HL-60 (cell line): ENCODE data around the gene HMG20A.
"Not testable (repeated sequence)": the region's sequence is repeated elsewhere in the genome, so short reads cannot be mapped to it uniquely, and the experiment has no call there.

Experiments used
- DNase-seq, 2 experiments: peaks; one replicate each; pipeline ENCODE4 v3.0.0-alpha.2; 2010 to 2020; ENCODE audit warnings: low read depth in 1 of 2, low spot score in 1 of 2
- H3K27ac ChIP-seq: fragments of 250-450 bp; sonication (Bioruptor Pico); replicated peaks from 2 replicates; pipeline ENCODE4 v1.5.1; 2020; ENCODE audit warnings: mild to moderate bottlenecking, moderate library complexity
- H3K27me3 ChIP-seq: fragments of 250-450 bp; sonication (Bioruptor Pico); 2 replicates; pipeline ENCODE4 v1.5.1; 2021; ENCODE audit warnings: mild to moderate bottlenecking, moderate library complexity; ENCODE audit not compliant: insufficient read depth, poor library complexity, severe bottlenecking
- H3K4me3 ChIP-seq: replicated peaks from 2 replicates; pipeline ENCODE4 v1.5.1; 2011; ENCODE audit warnings: mild to moderate bottlenecking, control low read depth, low read length; ENCODE audit not compliant: insufficient read depth
- CTCF ChIP-seq: IDR thresholded peaks from one replicate; pipeline ENCODE4 v1.5.1; 2011; ENCODE audit warnings: low read length, control low read depth, inconsistent platforms; ENCODE audit not compliant: insufficient read depth
- GABPA ChIP-seq: IDR thresholded peaks from 2 replicates; pipeline ENCODE4 v1.6.1; 2012; ENCODE audit warnings: low read depth
- POLR2AphosphoS5 ChIP-seq: IDR thresholded peaks from 2 replicates; pipeline ENCODE4 v1.6.1; 2012; ENCODE audit warnings: low read depth
- SPI1 ChIP-seq: IDR thresholded peaks from 2 replicates; pipeline ENCODE4 v1.6.1; 2012; ENCODE audit warnings: low read depth, mild to moderate bottlenecking, borderline replicate concordance
- TF ChIP-seq, protein P1 (sequence below): IDR thresholded peaks from 2 replicates; pipeline ENCODE4 v1.6.1; 2012; ENCODE audit warnings: low read depth; ENCODE audit not compliant: insufficient replicate concordance

The HMG20A gene

GRCh38 chr15:77406173-77406759, 14.4 kb upstream of the HMG20A start:
- peak; percentile 81 for TF ChIP-seq SPI1
- not testable (repeated sequence) for DNase-seq, H3K4me3 ChIP-seq, H3K27ac ChIP-seq, H3K27me3 ChIP-seq

DNA sequence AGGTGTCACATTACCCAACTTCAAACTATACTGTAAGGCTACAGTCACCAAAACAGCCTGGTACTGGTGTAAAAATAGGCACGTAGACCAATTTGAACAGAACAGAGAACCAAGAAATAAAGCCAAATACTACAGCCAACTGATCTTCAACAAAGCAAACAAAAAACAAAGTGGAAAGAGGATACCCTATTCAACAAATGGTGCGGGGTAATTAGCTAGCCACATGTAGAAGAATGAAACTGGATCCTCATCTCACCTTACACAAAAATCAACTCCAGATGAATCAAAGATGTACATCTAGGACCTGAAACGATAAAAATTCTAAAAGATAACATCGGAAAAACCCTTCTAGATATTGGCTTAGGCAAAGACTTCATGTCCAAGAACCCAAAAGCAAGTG, 13.8 kb upstream of the HMG20A start:
- H3K27ac ChIP-seq: no peak overlapping the region
- H3K4me3 ChIP-seq: no peak overlapping the region
- no peak for DNase-seq
- no peak for TF ChIP-seq GABPA
- no peak for TF ChIP-seq SPI1
- no peak for TF ChIP-seq POLR2AphosphoS5
- no peak for TF ChIP-seq CTCF
- TF ChIP-seq, protein P1, sequence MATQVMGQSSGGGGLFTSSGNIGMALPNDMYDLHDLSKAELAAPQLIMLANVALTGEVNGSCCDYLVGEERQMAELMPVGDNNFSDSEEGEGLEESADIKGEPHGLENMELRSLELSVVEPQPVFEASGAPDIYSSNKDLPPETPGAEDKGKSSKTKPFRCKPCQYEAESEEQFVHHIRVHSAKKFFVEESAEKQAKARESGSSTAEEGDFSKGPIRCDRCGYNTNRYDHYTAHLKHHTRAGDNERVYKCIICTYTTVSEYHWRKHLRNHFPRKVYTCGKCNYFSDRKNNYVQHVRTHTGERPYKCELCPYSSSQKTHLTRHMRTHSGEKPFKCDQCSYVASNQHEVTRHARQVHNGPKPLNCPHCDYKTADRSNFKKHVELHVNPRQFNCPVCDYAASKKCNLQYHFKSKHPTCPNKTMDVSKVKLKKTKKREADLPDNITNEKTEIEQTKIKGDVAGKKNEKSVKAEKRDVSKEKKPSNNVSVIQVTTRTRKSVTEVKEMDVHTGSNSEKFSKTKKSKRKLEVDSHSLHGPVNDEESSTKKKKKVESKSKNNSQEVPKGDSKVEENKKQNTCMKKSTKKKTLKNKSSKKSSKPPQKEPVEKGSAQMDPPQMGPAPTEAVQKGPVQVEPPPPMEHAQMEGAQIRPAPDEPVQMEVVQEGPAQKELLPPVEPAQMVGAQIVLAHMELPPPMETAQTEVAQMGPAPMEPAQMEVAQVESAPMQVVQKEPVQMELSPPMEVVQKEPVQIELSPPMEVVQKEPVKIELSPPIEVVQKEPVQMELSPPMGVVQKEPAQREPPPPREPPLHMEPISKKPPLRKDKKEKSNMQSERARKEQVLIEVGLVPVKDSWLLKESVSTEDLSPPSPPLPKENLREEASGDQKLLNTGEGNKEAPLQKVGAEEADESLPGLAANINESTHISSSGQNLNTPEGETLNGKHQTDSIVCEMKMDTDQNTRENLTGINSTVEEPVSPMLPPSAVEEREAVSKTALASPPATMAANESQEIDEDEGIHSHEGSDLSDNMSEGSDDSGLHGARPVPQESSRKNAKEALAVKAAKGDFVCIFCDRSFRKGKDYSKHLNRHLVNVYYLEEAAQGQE: no peak
- no peaks in the 10 kb centered on the region for H3K27me3 ChIP-seq

GRCh38 chr15:77409259-77410156, 11.2 kb upstream of the HMG20A start:
- Histone ChIP-seq H3K27me3 (no peaks in the 10 kb centered on the region), H3K4me3 (no peak overlapping the region), H3K27ac (peak overlapping the region; percentile 15; the same call in 1 of the 2 replicates)
- TF ChIP-seq SPI1: peak; percentile 26; the same call in 1 of the 2 replicates
- TF ChIP-seq, protein P1: no peak
- DNase-seq: peak in 1 of 2 experiments; percentile 43

DNA sequence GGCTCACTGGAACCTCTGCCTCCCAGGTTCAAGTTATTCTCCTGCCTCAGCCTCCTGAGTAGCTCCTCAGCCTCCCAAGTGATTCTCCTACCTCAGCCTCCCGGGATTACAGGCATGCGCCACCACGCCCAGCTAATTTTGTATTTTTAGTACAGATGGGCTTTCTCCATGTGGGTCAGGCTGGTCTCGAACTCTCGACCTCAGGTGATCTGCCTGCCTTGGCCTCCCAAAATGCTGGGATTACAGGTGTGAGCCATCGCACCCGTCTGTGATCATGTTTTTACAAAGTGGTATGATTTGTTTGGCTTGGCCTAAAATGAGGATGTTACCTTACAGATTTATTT, 10.6 kb upstream of the HMG20A start:
- not testable (repeated sequence) for H3K27me3 ChIP-seq, H3K4me3 ChIP-seq, DNase-seq
- H3K27ac ChIP-seq: peak overlapping the region; percentile 15; the same call in 1 of the 2 replicates

DNA sequence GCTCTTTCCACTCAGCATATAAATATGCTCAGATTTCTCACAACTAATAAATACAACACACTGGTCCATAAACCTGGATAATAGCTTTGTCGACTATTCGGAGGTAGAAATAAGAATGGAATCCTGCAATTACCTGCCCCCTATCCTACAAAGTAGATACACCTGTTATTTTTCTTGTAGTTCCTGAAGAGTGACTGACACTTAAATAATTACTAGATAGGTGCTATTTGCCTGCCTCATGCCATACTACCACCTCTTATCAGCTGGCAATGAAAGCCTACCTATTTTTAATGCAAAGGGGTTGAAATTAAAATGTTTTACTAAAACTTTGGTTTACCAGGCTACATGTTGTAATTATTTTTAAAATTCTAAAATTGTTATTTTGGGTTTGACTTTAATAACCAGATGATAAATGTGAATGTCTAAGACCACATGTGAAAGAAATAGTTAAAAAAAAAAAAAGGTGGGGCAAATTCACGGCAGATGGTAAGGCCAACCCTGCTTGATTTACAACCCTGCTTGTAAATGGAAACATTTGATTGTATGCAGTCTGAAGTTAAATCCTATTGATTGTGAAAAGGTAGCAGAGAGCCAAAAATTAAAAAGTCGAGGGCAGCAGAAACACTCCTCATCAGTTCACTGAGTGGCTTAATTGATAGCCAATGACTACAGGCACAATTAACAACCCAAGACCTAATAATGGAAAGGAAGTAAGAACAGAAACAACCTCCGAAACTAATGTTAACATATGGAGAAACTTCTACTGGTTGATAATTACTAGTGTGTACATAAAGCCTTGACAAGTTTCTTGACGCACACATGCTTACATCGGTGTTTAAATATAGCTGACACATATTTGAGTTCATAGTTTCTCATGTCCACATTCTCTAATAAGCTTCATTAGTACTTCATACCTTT, 9.7 kb upstream of the HMG20A start:
- TF ChIP-seq SPI1 (no peak), GABPA (no peak), POLR2AphosphoS5 (no peak), CTCF (no peak)
- TF ChIP-seq, protein P1: no peak
- H3K27me3 ChIP-seq: no peaks in the 10 kb centered on the region
- H3K4me3 ChIP-seq: no peak overlapping the region
- H3K27ac ChIP-seq: no peak overlapping the region
- DNase-seq: no peak
